NOMO-1 treated with dmso at 0.1 percent for 144 hours (cell line): ENCODE results near the gene FILIP1L.

Source experiments
- DNase-seq: peaks from one replicate; lab custom pipeline; 2025; ENCODE audit not compliant: unreplicated experiment; lab: John Stamatoyannopoulos, UW

The FILIP1L gene

GRCh38 chr3:99955773-99956562 is 158.3 kb downstream of the FILIP1L start:
- no peak for DNase-seq

DNA sequence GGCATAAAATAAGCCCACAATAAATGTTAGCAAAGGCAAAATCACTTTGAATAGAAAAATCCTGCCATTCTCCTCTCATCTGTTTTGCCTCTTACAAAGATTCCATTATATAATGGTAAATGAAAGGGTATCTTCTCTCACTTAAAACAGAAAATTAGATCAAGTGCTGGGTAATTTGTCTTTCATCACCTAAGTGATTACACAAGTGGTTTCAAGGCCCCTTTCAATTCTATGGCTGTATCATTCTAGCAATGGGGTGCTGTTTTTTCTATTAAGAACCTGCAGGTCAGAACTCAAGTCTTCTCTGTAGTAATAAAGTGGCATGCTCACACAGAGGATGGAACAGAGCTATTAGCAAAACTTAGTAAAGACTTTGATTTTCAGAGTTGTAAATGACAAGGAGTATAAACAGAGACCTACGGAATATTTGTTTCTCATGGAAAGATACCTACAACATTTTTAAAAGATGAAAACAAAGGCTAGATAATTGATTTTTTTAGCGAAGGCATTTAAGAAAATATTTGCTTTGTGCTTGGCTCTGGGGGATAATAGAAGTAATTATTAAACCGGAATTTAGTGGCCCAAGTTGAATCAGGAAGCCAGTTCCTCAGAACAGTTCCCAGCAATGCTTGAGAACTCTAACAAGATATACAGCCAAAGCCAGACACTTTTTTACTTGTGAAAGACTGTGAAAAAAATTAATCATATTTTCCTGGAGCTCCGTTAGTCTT is 159.2 kb downstream of the FILIP1L start:
- DNase-seq, result no peak

- no peak for DNase-seq
Measured at GRCh38 chr3:99953596-99953995, 160.7 kb downstream of the FILIP1L start.

DNA sequence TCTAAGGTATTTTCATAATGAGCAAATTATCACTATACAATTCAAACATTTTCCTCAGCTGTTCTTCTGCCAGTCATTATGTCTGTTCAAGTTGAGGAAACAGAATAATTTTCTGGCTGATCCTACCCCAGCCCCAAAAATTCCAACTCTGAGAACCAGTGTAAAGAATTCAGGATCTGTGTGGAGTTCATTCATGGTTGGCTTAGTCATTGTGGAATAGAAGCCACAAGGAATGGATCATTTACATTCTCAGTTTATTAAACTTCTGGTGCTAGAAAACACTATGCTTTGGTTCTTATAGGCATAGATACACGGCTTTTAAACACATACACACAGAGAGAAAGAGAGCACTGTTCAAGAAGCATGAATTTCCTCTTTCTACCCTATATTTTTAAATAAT is 162.0 kb downstream of the FILIP1L start:
- no peak for DNase-seq

DNA sequence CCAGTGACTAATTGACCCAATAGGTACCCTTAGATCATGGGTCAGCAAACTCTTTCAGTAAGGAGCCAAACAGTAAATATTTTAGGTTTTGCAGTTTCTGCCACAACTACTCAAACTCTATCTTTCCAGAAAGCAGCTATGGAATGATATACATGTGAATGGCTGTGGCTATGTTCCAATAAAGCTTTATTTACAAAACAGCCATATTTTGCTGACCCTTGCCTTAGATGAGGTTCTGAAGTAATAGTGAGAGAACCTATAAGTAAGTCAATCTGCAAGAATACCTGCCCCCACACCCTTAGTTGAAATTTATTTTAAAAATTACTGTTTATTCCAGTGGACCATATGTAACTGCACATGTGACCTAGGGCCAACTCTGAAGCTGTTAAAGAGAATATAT is 162.6 kb downstream of the FILIP1L start:
- DNase-seq, result no peak

DNA sequence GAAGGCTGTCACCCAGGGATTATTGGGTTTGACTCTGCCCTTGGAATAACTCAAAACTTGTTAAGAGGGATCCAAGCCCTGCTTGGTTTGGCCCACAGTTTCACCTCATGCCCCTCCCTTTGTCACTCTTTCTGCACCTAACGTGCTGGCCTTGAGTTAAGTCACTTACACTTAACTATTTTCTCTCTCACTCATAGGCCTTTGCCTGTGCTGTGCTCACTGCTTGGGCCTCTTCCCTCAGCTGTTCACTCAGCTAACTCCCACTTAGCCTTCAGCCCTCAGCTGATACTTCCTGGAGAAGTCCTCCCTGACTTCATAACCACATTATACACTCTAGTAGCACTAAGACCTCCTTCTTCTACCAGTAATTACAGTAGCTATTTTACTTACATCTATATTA is 163.4 kb downstream of the FILIP1L start:
- DNase-seq, result no peak

DNA sequence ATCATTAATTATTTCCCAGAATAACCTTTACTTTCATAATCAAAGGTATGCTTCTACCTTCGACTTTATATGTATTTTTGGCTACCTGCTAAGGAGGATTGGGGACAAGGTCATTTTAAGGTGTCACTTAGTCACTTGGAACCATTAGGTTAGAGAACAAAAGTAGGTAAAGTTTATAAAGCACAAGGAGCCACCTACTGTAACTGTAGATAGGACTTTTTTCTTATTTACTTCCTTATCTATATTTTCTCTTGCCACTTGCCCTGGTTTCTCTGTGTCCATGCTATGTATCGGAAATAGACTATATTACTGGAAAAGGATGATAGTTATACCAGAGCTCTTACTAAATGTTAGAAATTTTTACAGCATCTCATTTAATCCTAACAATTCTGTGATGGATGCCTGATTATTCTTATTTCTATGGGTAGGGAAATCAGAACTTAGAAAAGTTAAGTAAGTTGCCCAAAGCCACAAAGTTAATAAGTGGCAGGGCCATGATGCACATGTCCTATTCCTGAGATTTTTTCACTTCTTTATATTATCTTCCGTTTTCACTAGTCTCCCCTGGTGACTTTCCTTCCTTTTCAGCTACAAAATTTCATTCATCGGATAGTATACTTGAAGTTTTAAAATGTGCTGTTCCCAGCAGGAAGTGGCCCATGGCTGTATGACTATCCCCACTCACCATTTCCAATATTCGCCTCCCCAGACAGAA is 164.2 kb downstream of the FILIP1L start:
- DNase-seq, result no peak

DNA sequence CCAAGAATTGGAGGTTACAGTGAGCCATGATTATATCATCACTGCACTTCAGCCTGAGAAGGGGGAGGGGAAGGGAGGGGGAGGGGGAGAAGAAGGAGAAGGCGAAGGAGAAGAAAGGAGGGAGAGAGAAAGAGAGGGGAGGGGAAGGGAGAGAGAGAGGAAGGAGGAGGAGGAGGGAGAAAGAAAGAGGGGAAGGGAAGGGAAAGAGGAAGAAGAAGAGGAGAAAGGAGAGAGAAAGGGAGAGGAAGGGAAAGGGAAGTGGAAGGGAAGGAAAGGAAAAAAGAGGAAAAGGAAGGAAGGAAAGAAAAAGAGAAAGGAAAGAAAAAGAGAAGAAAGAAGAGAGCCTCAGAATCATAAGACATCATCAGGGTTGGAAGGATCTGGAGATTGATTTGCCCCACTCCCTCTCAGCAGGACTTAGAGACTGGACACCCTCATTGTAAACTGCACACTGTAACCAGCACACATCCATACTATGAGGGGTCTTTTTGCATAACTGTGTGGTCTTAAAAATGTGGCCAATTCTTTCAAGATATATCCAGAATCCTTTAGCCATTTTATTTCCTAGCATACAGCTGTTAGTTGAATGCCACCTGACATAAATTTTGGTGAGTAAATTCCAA is 165.7 kb downstream of the FILIP1L start:
- no peak for DNase-seq

DNA sequence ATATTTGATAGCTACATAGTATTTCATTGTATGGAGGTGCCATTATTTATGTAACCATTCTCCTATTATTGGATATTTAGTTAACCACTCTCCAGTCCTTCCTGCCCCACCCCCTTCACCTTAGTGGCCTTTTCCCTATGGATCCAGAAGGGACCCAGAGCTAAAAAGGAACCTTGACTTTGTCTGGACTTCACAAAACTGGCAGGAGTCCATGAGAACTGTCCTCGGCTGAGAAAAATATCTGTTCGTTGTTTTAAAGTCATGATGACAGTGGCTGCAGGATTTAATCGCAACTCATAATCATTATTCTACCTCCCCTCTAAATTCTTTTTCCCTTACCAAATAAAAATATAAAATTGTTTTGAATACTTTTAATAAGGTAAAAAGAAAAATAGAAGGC is 166.9 kb downstream of the FILIP1L start:
- DNase-seq, result no peak

- DNase-seq, result no peak
Measured at GRCh38 chr3:99945328-99945995, 168.8 kb downstream of the FILIP1L start.

- no peak for DNase-seq
Measured at GRCh38 chr3:99943931-99944761, 170.2 kb downstream of the FILIP1L start.

- DNase-seq, result no peak
Measured at GRCh38 chr3:99941211-99941610, 173.1 kb downstream of the FILIP1L start.

GRCh38 chr3:99940350-99940749 is 174.0 kb downstream of the FILIP1L start:
- DNase-seq, result no peak

GRCh38 chr3:99939876-99940275 is 174.4 kb downstream of the FILIP1L start:
- no peak for DNase-seq

GRCh38 chr3:99938270-99938911 is 175.9 kb downstream of the FILIP1L start:
- no peak for DNase-seq

GRCh38 chr3:99934975-99935797 is 179.1 kb downstream of the FILIP1L start:
- no peak for DNase-seq

- no peak for DNase-seq
Measured at GRCh38 chr3:99933971-99934750, 180.1 kb downstream of the FILIP1L start.

- no peak for DNase-seq
Measured at GRCh38 chr3:99931059-99931458, 183.2 kb downstream of the FILIP1L start.
